Mesenteric fat pad (tissue), 1 donor: ENCODE results near the gene DHX35. TPM values are rescaled to one million over a fixed set of nuclear protein-coding genes. Genes with fewer than 3 reads are reported as not detected.
"Not testable (repeated sequence)": the region's sequence is repeated elsewhere in the genome, so short reads cannot be mapped to it uniquely, and the experiment has no call there.

Experiments used
- DNase-seq: peaks from one replicate; pipeline ENCODE4 v3.0.0-alpha.2; 2020; ENCODE audit warnings: low spot score
- total RNA-seq: library from RNA; stranded (reverse); fragmentation: NEBNext Ultra II Directional; extraction: Animal tissue kit (Norgen Biotek cat#: 25700); gene quantifications from one replicate; pipeline ENCODE4 v1.2.1, GENCODE V29; 2021
- donor health status: DM: yes; HTN: yes; CAD: no.

The DHX35 gene
- total RNA-seq, 1 donor from 2014 or later: 8.4 TPM

DNA sequence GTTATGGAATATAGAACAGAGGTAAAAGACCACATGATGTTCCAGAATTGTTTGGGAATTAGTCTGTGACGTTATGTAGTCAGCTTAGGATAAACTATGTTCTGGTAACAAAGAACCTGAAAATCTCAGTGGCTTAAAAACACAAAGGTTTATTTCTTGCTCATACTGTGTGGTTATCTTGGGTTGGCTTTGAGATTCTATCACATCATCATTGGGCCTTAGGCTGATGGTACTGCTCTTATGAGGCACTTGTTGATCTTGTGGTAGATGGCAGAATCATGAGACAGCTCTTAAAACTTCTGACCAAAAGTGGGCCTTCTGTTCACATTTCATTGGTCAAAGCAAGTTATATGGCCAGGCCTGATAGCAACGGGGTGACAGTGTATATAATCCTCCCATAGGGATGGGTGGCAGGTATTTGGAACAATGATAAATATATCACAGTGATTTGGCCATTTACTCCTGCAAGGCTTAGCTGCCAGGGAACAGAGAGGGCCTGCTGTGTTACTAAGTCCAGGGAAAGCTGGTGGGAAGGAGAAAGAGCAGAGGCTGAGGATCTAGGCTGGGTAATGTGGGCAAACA lies 13.5 kb downstream of the DHX35 start:
- no peak for DNase-seq

- no peak for DNase-seq
These were observed 17.3 kb downstream of the DHX35 start for GRCh38 chr20:38979434-38979833.

GRCh38 chr20:38979842-38980241 lies 17.7 kb downstream of the DHX35 start:
- no peak for DNase-seq

DNA sequence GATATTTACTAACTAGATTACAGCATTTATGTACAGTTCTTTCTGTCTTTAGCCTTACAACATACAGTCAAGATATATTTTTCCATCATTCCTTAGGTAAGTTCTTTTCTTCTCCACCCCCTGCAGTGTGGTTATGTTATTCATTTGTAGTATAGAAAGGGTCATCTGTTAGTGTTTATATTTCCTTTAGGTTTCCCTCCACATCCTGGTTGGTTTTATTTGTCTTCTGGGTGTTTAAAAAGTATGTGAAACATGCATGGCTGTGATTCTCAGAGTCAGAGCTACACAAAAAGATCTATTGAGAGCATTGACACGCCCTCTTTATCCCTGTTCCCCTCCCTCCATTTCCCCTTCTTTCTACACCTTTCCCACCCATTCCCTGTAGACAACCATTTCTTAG lies 20.1 kb downstream of the DHX35 start:
- DNase-seq: no peak

- no peak for DNase-seq
These were observed 22.9 kb downstream of the DHX35 start for GRCh38 chr20:38985060-38985459.

- no peak for DNase-seq
These were observed 23.5 kb downstream of the DHX35 start for GRCh38 chr20:38985603-38986170.

- DNase-seq: no peak
These were observed 24.5 kb downstream of the DHX35 start for GRCh38 chr20:38986663-38987062.

DNA sequence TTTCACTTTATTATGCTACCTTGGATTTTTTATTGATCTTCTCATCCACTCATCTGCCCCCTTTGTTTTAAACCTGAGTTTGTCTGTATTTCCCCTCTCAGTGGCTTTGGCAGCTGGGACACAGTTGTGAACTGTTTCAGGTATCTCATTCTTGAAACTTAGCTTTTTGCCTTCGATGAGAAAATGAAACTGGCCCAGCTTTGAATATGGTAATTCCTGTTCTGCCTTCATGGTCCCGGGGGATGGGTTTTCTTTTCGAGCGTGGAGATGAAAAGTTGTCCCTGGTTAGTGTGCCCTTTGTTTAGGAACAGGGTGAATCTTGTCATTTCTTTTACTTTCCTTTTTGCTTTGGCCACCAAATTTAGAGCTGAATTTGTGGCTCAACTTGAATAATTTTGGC lies 25.6 kb downstream of the DHX35 start:
- no peak for DNase-seq

GRCh38 chr20:38990728-38991127 lies 28.6 kb downstream of the DHX35 start:
- DNase-seq: no peak

- DNase-seq: no peak
These were observed 29.9 kb downstream of the DHX35 start for GRCh38 chr20:38991814-38992704.

DNA sequence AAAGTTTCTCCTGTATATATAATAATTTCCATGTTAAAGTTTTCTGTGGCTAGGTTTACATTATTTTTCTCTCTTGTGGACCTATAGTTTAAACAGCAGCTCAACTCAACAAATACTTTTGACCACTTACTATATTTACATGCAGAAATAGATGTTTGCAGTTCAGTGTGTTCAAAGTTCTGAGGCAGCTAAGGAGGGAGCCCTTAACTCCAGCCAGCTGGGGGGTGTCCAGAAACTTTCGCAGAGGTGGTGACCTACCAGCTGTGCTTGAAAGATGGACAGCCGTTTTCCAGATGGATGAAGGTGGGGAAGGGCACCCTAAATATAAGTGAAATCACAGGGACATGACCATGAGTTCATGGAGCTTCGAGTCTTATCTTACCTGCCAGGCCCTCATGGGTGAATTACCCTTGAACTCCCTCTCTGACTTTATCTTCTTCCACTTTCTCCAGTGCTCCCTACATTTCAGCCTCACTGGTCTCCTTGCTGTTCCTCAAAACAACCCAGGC lies 33.4 kb downstream of the DHX35 start:
- no peak for DNase-seq

DNA sequence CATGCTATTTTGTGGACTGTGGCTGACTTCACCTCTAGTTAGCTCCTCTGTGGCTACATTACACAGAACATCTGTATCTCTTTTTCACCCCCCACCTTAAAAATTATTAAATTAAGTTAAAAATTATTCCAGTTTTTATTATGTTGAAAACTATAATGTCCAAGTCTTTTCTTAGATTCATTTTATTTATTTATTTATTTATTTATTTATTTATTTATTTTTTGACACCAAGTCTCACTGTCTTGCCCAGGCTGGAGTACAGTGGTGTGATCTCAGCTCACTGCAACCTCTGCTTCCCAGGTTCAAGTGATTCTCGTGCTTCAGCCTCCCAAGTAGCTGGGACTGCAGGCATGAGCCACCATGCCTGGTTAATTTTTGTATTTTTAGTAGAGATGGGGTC lies 34.7 kb downstream of the DHX35 start:
- DNase-seq: not testable (repeated sequence)

DNA sequence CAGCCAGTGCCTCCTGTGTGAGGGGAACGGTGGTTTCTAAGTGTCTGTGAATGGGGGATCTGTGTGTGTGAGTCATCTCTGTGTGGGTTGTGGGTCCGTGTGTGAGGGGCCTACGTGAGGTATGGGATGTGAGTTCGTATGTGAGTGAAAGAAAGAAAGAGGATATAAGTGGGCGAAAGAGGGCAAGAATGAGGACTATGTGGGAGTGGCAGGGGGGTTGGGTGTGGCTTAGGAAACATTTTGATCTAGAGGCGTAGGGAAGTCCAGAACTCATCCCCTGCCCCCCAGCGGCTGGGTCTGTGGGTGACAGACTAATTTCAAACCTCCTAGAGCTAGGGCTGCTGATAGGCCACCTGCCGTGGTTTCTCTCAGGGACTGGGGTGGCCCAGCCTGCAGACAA lies 35.5 kb downstream of the DHX35 start:
- DNase-seq: no peak

GRCh38 chr20:38999217-38999616 lies 37.1 kb downstream of the DHX35 start:
- no peak for DNase-seq

- no peak for DNase-seq
These were observed 38.1 kb downstream of the DHX35 start for GRCh38 chr20:38999965-39000910.

DNA sequence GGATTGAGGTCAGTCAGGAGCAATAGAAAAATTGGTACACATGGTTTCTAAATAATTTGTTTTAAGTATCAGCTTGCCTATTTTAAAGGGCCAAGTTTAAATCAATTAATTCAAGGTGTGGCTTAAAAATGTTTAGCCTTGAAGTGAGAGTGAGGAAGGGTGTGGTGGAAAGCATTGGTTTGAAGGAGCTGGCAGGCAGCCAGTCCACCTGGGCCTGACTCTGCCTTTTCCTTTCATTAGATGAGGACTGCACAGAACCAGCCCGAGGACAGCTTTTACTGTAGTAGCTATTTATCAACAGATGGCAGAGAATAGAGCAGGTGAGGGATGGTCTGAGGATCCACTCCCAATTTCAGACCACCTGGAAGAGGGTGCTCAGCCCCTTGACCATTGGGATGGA lies 42.4 kb downstream of the DHX35 start:
- no peak for DNase-seq

GRCh38 chr20:39009348-39009747 lies 47.2 kb downstream of the DHX35 start:
- DNase-seq: no peak

GRCh38 chr20:39010496-39010895 lies 48.4 kb downstream of the DHX35 start:
- no peak for DNase-seq

- no peak for DNase-seq
These were observed 51.5 kb downstream of the DHX35 start for GRCh38 chr20:39013662-39014109.

DNA sequence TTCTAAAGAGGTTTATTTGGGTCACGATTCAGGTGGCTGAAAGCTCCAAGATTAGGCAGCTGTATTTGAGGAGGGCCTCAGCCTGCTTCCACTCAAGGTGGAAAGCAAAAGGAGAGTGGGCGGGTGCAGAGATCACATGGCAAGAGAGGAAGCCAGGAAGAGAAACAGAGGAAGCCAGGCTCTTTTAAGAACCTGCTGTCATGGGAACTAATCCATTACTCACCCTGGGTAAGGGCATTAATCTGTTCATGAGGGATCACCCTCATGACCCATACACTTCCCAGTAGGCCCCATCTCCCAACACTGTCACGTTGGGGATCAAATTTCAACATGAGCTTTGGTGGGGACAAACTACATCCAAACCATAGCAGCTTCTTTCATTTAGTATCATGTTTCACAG lies 53.9 kb downstream of the DHX35 start:
- DNase-seq: no peak

- no peak for DNase-seq
These were observed 54.4 kb downstream of the DHX35 start for GRCh38 chr20:39016506-39016905.
